GM19035 (cell line): ENCODE measurements around the gene IZUMO4.
"Not testable (repeated sequence)": the region's sequence is repeated elsewhere in the genome, so short reads cannot be mapped to it uniquely, and the experiment has no call there.

Source experiments
- ATAC-seq: cut with Tn5 transposase; IDR thresholded peaks from one replicate; pipeline ENCODE4 v1.9.1; 2021; ENCODE audit not compliant: unreplicated experiment

The IZUMO4 gene

GRCh38 chr19:2080336-2080988 lies 16.3 kb upstream of the IZUMO4 start:
- ATAC-seq: no peak

DNA sequence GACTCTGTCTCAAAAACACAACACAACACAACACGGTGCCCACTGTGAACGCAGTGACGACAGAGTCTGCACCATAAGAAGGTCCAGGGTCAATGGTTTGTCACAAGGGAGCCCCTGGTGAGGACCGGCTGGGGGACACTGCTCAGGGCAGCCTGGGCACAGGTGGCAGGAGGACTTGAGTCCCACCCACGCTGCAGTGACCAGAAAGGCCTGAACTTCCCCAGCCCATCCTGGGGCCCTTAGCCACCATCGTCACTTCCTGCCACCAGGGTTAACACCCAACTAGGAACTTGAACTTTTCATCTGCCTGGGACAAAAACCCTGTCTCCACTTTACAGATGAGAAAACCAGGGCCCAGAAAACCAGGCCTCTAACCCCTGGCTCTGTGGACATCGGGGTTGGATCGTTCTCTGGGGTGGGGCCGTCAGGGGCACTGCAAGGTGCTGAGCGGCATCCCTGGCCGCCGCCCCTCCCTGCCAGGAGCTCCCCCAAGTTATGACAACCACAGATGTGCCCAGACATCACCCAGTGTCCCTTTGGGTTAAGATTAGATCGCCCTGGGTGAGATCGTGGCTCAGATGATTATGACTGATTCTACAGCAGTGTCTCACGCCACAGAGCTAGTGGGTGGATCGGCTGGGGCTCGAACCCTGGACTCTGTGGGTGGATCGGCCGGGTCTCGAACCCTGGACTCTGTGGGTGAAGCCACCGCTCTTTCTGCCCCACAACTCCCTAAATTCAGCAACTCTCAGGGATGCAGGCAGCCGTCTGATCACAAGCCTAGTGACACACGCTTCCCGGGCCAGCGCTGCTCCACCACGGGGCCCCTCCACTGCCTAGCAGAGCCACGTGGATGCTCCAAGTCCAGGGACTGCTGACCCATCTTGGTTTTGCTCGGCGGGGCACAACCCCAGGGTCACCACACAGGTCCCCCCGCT lies 14.6 kb upstream of the IZUMO4 start:
- no peak for ATAC-seq

- ATAC-seq: no peak
Measured at GRCh38 chr19:2083174-2083854, 13.4 kb upstream of the IZUMO4 start.

- peak; percentile 40 for ATAC-seq
Measured at GRCh38 chr19:2084993-2085720, 11.6 kb upstream of the IZUMO4 start.

- ATAC-seq: not testable (repeated sequence)
Measured at GRCh38 chr19:2086695-2087620, 9.8 kb upstream of the IZUMO4 start.

GRCh38 chr19:2087621-2088100 lies 9.1 kb upstream of the IZUMO4 start:
- ATAC-seq: peak; percentile 23

DNA sequence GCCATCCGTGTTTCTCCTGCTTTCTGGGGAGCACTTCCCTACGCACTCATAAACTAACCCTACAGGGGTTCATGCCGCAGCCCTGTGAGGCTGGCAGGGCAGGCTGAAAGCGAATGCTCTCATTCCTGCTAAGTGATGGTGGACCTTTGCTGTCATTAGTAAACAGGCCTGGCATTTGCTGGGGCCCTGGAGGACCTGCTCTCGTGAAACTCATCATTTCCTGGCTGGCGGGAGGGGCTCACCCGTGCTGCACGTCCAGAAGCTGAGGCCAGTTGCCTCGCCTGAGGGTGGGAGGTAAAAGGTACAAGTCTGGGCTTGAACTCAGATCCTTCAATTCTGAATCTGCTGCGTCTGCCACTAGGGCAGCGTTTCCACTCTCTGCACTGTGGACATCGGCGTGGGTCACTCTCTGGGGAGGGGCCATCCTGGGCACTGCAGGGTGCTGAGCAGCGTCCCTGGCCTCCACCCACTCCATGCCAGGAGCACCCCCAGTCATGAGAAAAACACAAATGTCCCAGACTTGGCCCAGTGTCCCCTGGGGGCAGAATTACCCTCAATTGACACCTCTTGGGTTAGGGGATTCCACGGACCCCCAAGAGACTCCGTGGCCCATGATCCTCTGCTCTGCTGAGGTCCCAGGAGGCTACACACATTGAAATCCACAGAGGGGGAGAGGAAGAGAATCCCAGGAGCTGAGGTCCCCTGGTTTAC lies 7.6 kb upstream of the IZUMO4 start:
- ATAC-seq: no peak

- ATAC-seq: no peak
Measured at GRCh38 chr19:2089727-2090053, 7.0 kb upstream of the IZUMO4 start.

DNA sequence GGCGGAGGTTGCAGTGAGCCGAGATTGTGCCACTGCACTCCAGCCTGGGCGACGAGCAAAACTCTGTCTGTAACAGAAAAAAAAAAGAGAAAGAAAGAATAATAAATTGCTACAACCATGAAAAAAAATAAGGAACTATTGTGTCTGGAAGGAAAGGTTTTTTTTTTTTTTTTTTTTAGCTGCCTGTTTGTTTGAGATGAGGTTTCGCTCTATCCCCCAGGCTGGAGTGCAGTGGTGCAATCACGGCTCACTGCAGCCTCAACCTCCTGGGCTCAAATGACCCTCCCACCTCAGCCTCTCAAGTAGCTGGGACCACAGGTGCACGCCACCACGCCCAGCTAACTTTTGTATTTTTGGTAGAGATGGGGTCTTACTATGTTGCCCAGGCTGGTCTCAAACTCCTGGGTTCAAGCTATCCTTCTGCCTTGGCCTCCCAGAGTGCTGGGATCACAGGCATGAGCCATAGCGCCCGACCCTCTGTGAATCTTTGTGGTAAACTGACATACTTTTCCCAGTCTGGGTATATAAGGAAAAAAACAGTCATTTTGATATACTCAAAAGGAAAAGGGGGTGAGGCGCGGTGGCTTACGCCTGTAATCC lies 4.7 kb upstream of the IZUMO4 start:
- ATAC-seq: not testable (repeated sequence)

DNA sequence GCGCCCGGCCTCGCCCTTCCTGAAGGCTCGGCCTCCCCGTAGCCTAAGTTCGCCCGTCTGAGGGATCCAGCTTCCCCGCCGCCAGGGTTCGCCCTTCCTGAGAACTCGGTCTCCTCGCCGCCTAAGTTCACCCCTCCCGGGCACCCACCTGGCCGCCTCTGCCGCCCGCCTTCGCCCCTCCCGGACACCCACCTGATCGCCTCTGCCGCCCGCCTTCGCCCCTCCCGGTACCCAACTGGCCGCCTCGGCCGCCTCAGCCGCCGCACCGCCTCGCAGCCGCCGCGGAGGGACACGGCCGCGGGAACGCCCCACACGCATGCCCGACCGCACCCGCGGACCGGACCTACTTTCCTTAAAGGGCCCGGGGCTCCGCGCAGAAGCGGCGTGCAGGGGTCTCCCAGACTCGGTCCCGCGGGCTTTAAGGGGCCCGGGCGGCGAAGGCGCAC lies 658 bp upstream of the IZUMO4 start, which contains the start of gene MOB3A:
MOB3A (minus strand) TSS at position 293 of the 446 bp plus-strand sequence. CDS start 17,766 bp downstream, outside the sequence.
- peak; percentile 33 for ATAC-seq

DNA sequence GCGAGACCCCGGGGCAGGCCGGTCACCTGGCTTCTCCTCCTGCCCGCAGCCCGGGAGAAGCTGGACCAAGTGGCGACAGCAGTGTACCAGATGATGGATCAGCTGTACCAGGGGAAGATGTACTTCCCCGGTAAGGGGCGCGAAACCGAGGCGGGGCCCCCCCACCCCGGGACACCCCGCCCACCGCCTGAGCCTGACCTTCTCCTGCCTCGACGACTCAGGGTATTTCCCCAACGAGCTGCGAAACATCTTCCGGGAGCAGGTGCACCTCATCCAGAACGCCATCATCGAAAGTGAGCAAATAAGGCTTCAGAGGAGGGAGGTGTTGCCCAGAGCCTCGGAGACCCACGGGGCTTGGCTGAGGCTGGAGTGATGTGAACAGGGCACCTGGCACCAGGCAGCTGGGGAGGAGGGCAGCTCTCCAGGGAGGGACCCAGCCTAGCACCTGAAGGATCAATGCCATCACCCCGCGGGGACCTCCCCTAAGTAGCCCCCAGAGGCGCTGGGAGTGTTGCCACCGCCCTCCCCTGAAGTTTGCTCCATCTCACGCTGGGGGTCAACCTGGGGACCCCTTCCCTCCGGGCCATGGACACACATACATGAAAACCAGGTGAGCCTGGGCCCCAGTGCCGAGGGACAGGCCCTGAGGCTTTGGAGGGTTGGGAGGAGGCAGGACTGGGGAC lies 629 bp downstream of the IZUMO4 start:
- peak; percentile 0 for ATAC-seq

DNA sequence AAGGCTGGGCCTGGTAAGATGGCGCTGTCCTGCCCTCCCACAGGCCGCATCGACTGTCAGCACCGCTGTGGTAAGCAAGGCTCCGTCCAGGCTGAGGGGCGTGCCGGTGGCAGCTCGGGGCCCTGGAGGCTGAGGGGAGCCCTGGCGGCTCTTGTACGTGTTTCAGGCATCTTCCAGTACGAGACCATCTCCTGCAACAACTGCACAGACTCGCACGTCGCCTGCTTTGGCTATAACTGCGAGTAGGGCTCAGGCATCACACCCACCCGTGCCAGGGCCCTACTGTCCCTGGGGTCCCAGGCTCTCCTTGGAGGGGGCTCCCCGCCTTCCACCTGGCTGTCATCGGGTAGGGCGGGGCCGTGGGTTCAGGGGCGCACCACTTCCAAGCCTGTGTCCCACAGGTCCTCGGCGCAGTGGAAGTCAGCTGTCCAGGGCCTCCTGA lies 1.2 kb downstream of the IZUMO4 start:
- no peak for ATAC-seq

- no peak for ATAC-seq
Measured at GRCh38 chr19:2099054-2099501, 2.4 kb downstream of the IZUMO4 start.

DNA sequence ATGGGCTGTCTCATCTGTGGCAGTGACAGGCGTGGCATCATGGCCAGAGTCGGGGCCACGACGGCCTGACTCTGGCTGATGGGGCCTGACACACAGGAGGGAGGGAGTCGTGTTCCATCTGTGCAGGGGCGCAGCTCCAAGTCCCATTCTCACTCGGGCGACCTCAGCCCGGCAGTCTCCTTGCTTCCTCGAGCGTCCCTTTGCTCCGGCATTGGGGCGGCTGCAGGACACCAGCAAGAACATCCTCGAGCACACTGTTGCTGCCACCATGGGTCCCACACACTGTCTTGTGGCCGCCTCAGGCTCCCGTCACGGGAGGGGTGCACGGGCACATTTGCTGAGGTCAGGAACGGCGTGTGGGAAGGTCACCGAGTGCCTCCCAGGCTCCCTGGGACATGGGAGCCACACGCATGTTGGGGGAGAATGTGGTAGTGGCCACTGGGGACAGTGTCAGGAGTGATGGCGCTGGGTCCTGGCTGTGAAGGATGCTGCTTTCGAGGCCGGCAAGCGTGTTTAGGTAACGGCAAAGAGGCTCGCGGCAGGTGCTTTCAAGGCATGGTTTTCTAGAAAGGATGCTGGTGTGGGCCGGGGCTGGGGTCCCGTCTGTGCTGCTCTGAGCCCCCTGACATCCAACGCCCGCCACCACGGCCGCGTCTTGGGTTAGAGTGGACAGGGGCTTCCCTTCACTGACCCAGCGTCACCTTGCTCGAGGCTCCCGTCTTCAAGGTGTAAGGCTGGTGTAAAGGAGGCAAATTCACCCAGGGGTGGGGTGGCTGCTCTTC lies 3.4 kb downstream of the IZUMO4 start:
- ATAC-seq: no peak

DNA sequence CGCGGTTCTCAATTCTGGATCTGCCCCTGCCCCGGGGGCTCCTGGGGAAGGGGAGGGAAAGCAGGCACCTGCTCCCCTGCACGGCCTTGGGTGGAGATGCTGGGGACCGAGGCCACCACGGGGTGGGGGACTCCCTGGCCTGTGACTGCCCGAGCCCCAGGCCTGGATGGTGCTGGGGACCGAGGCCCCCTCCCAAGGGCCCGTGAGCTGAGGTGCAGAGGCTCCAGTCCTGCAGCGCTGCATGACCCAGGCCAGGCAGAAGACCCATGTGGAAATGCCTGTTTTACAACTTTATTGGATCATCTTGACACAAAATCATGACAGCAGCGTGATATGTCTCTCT lies 4.0 kb downstream of the IZUMO4 start:
- ATAC-seq: no peak

- no peak for ATAC-seq
Measured at GRCh38 chr19:2101417-2102335, 5.0 kb downstream of the IZUMO4 start.
